ENCODE data around the gene EIF3D.

The EIF3D gene

GRCh38 chr22:36464715-36465231, 64.2 kb downstream of the EIF3D start:
- no peak for DNase-seq (ENCODE audit: low spot score)

- DNase-seq (ENCODE audit: low spot score) = no peak
Measured at GRCh38 chr22:36463783-36464184, 65.2 kb downstream of the EIF3D start.

GRCh38 chr22:36461665-36462649, 67.0 kb downstream of the EIF3D start:
- DNase-seq (ENCODE audit: low spot score) = no peak
